Glutamatergic neuron (in vitro differentiated cells): Measurements from ENCODE around the gene RAD18. TPM values are rescaled to one million over a fixed set of nuclear protein-coding genes. Genes with fewer than 3 reads are reported as not detected.

Source experiments
- DNase-seq: peaks from one replicate; pipeline ENCODE4 v3.0.0; 2022
- H3K27ac Mint-ChIP-seq: one replicate; pipeline ENCODE4 v1.8.0; 2020; ENCODE audit warnings: mild to moderate bottlenecking, mixed read lengths, inconsistent platforms; ENCODE audit not compliant: unreplicated experiment
- H3K27me3 Mint-ChIP-seq: one replicate; pipeline ENCODE4 v1.8.0; 2020; ENCODE audit warnings: mild to moderate bottlenecking, moderate library complexity, mixed read lengths, inconsistent platforms; ENCODE audit not compliant: unreplicated experiment
- H3K36me3 Mint-ChIP-seq: one replicate; pipeline ENCODE4 v1.8.0; 2020; ENCODE audit warnings: mild to moderate bottlenecking, mixed read lengths, inconsistent platforms; ENCODE audit not compliant: unreplicated experiment
- H3K4me1 Mint-ChIP-seq: one replicate; pipeline ENCODE4 v1.8.0; 2020; ENCODE audit warnings: mild to moderate bottlenecking, low read depth, mixed read lengths, inconsistent platforms; ENCODE audit not compliant: unreplicated experiment
- H3K4me3 Mint-ChIP-seq: one replicate; pipeline ENCODE4 v1.8.0; 2020; ENCODE audit warnings: mild to moderate bottlenecking, mixed read lengths, inconsistent platforms; ENCODE audit not compliant: unreplicated experiment
- H3K9me3 Mint-ChIP-seq: one replicate; pipeline ENCODE4 v1.8.0; 2020; ENCODE audit warnings: mild to moderate bottlenecking, moderate library complexity, mixed read lengths, inconsistent platforms; ENCODE audit not compliant: unreplicated experiment
- CTCF ChIP-seq: fragments of 200-600 bp; sonication (generic); IDR thresholded peaks from one replicate; pipeline ENCODE4 v1.5.0; 2021; ENCODE audit not compliant: partially characterized antibody, unreplicated experiment
- total RNA-seq: library from RNA; stranded (reverse); fragmentation: NEBNext Ultra II Directional; extraction: Animal tissue kit (Norgen Biotek cat#: 25700); gene quantifications from one replicate; pipeline ENCODE4 v1.2.1, GENCODE V29; 2021; ENCODE audit not compliant: unreplicated experiment

The RAD18 gene
- total RNA-seq, 1 donor from 2014 or later = 11.9 TPM

DNA sequence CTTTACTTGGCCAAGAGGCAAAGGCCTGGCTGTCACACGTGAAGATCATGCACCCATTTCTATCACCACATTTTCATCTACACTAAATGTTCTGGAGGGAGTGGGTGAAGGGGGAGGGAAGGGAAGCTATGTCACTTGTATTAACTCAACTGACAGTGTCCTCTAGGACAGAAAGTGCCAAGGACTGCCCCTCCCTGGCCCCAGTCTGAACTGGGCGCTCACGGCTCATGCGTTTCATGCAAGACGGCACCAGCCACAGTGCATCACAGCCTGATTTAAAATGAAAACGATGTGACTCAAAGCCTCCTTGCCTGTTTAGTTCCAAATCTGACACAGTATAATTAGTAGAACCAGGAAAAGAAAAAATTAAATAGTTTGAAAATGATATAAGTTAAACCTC is 20.8 kb upstream of the RAD18 start:
- H3K4me3 Mint-ChIP-seq = no peak overlapping the region
- H3K4me1 Mint-ChIP-seq = peaks cover 41% of the 10 kb centered on the region
- H3K36me3 Mint-ChIP-seq = peaks cover 4% of the 10 kb centered on the region
- no peak for TF ChIP-seq CTCF
- peaks cover 6% of the 10 kb centered on the region for H3K27me3 Mint-ChIP-seq
- H3K27ac Mint-ChIP-seq = no peak overlapping the region
- H3K9me3 Mint-ChIP-seq = peaks cover 6% of the 10 kb centered on the region
- DNase-seq = no peak

GRCh38 chr3:8983591-8983990 is 20.3 kb upstream of the RAD18 start:
- no peak for TF ChIP-seq CTCF
- Mint-ChIP-seq H3K27me3 (peaks cover 6% of the 10 kb centered on the region), H3K4me1 (peaks cover 36% of the 10 kb centered on the region), H3K36me3 (peaks cover 4% of the 10 kb centered on the region), H3K4me3 (no peak overlapping the region), H3K27ac (peak overlapping the region; percentile 15), H3K9me3 (peaks cover 6% of the 10 kb centered on the region)
- DNase-seq = no peak

- no peak for DNase-seq
- Mint-ChIP-seq H3K27me3 (peaks cover 5% of the 10 kb centered on the region), H3K9me3 (peaks cover 6% of the 10 kb centered on the region), H3K36me3 (peaks cover 4% of the 10 kb centered on the region), H3K4me1 (peaks cover 31% of the 10 kb centered on the region), H3K27ac (no peak overlapping the region), H3K4me3 (peak overlapping the region; percentile 57)
- TF ChIP-seq CTCF = no peak
Observed at GRCh38 chr3:8983026-8983425, 19.8 kb upstream of the RAD18 start.

GRCh38 chr3:8982509-8982908 is 19.2 kb upstream of the RAD18 start:
- peaks cover 27% of the 10 kb centered on the region for H3K4me1 Mint-ChIP-seq
- peaks cover 4% of the 10 kb centered on the region for H3K36me3 Mint-ChIP-seq
- H3K9me3 Mint-ChIP-seq = peaks cover 6% of the 10 kb centered on the region
- TF ChIP-seq CTCF = no peak
- no peak for DNase-seq
- peak overlapping the region; percentile 18 for H3K27ac Mint-ChIP-seq
- peaks cover 2% of the 10 kb centered on the region for H3K27me3 Mint-ChIP-seq
- H3K4me3 Mint-ChIP-seq = no peak overlapping the region

GRCh38 chr3:8981700-8982099 is 18.4 kb upstream of the RAD18 start:
- no peak for DNase-seq
- peaks cover 27% of the 10 kb centered on the region for H3K4me1 Mint-ChIP-seq
- TF ChIP-seq CTCF = no peak
- H3K36me3 Mint-ChIP-seq = peaks cover 4% of the 10 kb centered on the region
- H3K4me3 Mint-ChIP-seq = peak overlapping the region; percentile 1
- H3K9me3 Mint-ChIP-seq = peaks cover 6% of the 10 kb centered on the region
- no peak overlapping the region for H3K27ac Mint-ChIP-seq
- H3K27me3 Mint-ChIP-seq = peaks cover 2% of the 10 kb centered on the region
